ENCODE data around the gene WWOX.

- TF ChIP-seq CTCF (IDR thresholded peaks at IDR 0.05), result no peak
- TF ChIP-seq POLR2A (IDR thresholded peaks at IDR 0.05), result no peak
- no peak for TF ChIP-seq EP300 (IDR thresholded peaks at IDR 0.05)
- no peak for TF ChIP-seq POLR2AphosphoS5 (IDR thresholded peaks at IDR 0.05)
Observed at GRCh38 chr16:79128706-79129105, 1029.3 kb downstream of the WWOX start.
